Mesodermal cell (in vitro differentiated cells): ENCODE results near the gene PLPP1. TPM values are rescaled to one million over a fixed set of nuclear protein-coding genes. Genes with fewer than 3 reads are reported as not detected.

Source experiments
- H3K27ac ChIP-seq: 2 replicates; pipeline ENCODE4 v1.7.0; 2013; ENCODE audit warnings: mild to moderate bottlenecking, low read depth, low read length, moderate library complexity; ENCODE audit not compliant: severe bottlenecking
- H3K36me3 ChIP-seq: 2 replicates; pipeline ENCODE4 v1.7.1; 2013; ENCODE audit warnings: mild to moderate bottlenecking, low read length, moderate library complexity; ENCODE audit not compliant: control insufficient read depth, insufficient read depth
- H3K4me1 ChIP-seq: one replicate; pipeline ENCODE4 v1.7.1; 2013; ENCODE audit warnings: mild to moderate bottlenecking, low read length; ENCODE audit not compliant: insufficient read depth, control insufficient read depth, poor library complexity, severe bottlenecking
- H3K4me3 ChIP-seq: 2 replicates; pipeline ENCODE4 v1.7.0; 2013; ENCODE audit warnings: low read length, control low read depth, mild to moderate bottlenecking; ENCODE audit not compliant: insufficient read depth, poor library complexity, severe bottlenecking; ENCODE audit errors: extremely low read depth
- H3K9me3 ChIP-seq: 2 replicates; pipeline ENCODE4 v1.7.1; 2013; ENCODE audit warnings: mild to moderate bottlenecking, low read length, moderate library complexity; ENCODE audit not compliant: control insufficient read depth
- WGBS, 2 experiments: methylation state at CpG; one replicate each; pipeline ENCODE4 v1.1.5; 2013; ENCODE audit warnings: missing lambda C conversion rate in 2 of 2; ENCODE audit not compliant: insufficient coverage in 2 of 2; 5-methylcytosine and 5-hydroxymethylcytosine counted together
- polyA plus RNA-seq, 2 experiments: library from polyadenylated mRNA; stranded (reverse); fragments of 50-300 nt; gene quantifications; one replicate each; pipeline ENCODE4 v1.2.3, GENCODE V29; 2013

PLPP1 gene
- polyA plus RNA-seq (2013, experiment 1 of 2), result 28.9 TPM
- 25.6 TPM for polyA plus RNA-seq (2013, experiment 2 of 2)

GRCh38 chr5:55534436-55535198 is at the start of gene PLPP1:
Gene PLPP1, minus strand, starts transcription at chr5:55534964. Its CDS starts 335 bp downstream, at chr5:55534629.
- peak within 1 kb of the TSS; percentile 83 for H3K27ac ChIP-seq
- no peaks in the 10 kb centered on the region for H3K36me3 ChIP-seq
- no peaks in the 10 kb centered on the region for H3K9me3 ChIP-seq
- H3K4me1 ChIP-seq, result peaks cover 12% of the 10 kb centered on the region
- WGBS, 2 experiments, result 0% methylated on average over 85 to 91 of the region's 91 CpGs
- peak within 1 kb of the TSS; percentile 75 for H3K4me3 ChIP-seq

DNA sequence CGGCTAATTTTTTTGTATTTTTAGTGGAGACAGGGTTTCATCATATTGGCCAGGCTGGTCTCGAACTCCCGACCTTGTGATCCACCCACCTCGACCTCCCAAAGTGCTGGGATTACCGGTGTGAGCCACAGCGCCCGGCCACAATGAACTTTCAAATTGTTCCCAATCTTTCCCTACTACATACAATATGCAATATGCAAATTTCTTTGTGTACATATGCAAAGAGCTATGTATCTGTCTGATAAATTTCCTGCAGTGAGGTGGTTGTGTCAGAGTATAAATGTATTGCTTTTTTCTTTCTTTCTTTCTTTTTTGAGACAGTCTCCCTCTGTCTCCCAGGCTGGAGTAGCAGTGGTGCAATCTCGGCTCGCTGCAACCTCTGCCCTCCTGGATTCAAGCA is 48.8 kb upstream of the PLPP1 start:
- H3K4me1 ChIP-seq, result peaks cover 8% of the 10 kb centered on the region
- H3K36me3 ChIP-seq, result no peaks in the 10 kb centered on the region
- 93 to 100% methylated on average over 2 to 6 of the region's 9 CpGs for WGBS, 2 experiments
- H3K27ac ChIP-seq, result no peak overlapping the region
- no peak overlapping the region for H3K4me3 ChIP-seq
- H3K9me3 ChIP-seq, result no peaks in the 10 kb centered on the region

DNA sequence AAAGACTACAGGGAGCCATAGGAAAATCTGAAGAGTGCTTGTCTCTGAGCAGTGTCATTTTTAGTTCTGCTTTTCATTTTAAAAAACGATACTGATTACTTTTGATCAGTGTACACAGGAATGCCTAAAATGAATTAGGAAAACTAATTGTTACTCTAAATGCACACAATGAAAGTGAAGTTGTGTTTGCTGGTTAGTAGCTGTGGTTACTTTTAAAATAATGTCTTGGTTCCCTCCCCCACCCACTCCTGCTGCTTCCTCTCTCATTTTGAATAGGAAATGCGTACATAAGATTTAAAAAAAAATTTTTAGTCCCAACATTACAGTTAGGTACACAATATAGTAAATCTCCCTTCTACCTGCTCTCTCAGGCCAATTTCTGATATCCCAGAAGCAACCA is 47.5 kb upstream of the PLPP1 start:
- 75 to 100% methylated on average over 2 of the region's 2 CpGs for WGBS, 2 experiments
- Histone ChIP-seq H3K4me1 (peaks cover 19% of the 10 kb centered on the region), H3K27ac (no peak overlapping the region), H3K9me3 (no peaks in the 10 kb centered on the region), H3K36me3 (no peaks in the 10 kb centered on the region), H3K4me3 (no peak overlapping the region)

- H3K36me3 ChIP-seq, result no peaks in the 10 kb centered on the region
- no peaks in the 10 kb centered on the region for H3K9me3 ChIP-seq
- peaks cover 23% of the 10 kb centered on the region for H3K4me1 ChIP-seq
- no peak overlapping the region for H3K27ac ChIP-seq
- H3K4me3 ChIP-seq, result no peak overlapping the region
- 83 to 93% methylated on average over 2 to 5 of the region's 6 CpGs for WGBS, 2 experiments
Observed at GRCh38 chr5:55580042-55580441, 45.3 kb upstream of the PLPP1 start.

GRCh38 chr5:55578771-55579170 is 44.0 kb upstream of the PLPP1 start:
- Histone ChIP-seq H3K36me3 (no peaks in the 10 kb centered on the region), H3K9me3 (no peaks in the 10 kb centered on the region), H3K4me1 (peaks cover 23% of the 10 kb centered on the region), H3K4me3 (no peak overlapping the region), H3K27ac (no peak overlapping the region)

DNA sequence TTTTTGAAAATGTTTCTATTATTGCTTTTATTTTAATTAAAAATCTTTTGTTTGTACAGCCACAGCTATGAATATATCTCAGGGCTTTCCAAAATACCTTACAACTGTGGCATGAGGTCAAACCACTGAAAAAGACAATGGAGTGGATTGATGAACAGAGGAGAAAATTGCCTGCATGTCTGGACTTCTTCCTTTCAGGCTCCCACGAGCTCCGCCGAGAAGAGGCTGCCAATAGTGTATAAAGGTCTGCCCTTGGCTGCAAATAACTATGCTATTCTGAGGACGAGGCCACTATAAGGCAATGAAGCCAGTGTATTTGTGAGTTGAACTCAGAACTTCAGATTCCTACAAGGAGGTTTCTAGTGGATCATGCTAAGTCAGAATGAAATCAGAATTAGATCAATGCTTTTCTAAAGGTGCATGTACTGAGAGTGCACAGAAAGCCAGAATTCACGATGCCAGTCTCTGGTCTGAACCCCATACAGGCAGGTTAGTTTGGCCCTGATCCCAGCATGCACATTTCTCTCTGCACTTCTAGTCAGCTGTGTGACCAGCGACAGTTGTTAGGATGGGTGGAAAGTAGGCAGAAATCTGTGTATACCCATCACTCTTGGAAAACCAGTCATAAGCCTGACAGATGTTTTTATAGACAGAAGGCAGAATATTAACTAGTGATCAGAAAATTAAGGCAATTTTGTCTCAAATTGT is 42.7 kb upstream of the PLPP1 start:
- Histone ChIP-seq H3K4me3 (no peak overlapping the region), H3K27ac (peak overlapping the region; percentile 16)
- WGBS, 2 experiments, result 73 to 92% methylated on average over 2 to 4 of the region's 6 CpGs

DNA sequence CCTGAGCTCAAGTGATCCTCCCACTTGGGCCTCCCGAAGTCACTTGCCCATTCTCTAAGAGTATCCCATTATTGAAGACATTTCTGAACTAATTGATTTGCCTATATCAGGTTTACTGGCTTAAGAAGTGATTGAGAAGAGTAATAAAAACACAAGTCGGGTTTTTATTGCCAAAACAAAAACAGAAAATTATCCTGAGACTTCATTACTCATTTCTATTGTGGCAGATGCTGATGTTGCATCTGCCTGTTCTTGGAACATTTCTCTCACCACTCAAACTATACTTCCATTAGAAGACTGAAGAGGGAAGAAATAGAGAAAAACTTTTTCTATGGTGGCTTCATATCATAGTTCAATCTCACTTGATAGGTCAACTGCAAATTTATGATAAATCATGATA is 41.9 kb upstream of the PLPP1 start:
- no peak overlapping the region for H3K27ac ChIP-seq
- H3K4me1 ChIP-seq, result peaks cover 27% of the 10 kb centered on the region
- no peaks in the 10 kb centered on the region for H3K36me3 ChIP-seq
- no peaks in the 10 kb centered on the region for H3K9me3 ChIP-seq
- 100% methylated on average over 1 of the region's 2 CpGs; no CpG with 5 or more reads in 1 of the 2 experiments for WGBS, 2 experiments
- no peak overlapping the region for H3K4me3 ChIP-seq

More for the DNA sequence above, 42.7 kb upstream of the PLPP1 start:
- Histone ChIP-seq H3K9me3 (no peaks in the 10 kb centered on the region), H3K4me1 (peaks cover 23% of the 10 kb centered on the region), H3K36me3 (no peaks in the 10 kb centered on the region)

DNA sequence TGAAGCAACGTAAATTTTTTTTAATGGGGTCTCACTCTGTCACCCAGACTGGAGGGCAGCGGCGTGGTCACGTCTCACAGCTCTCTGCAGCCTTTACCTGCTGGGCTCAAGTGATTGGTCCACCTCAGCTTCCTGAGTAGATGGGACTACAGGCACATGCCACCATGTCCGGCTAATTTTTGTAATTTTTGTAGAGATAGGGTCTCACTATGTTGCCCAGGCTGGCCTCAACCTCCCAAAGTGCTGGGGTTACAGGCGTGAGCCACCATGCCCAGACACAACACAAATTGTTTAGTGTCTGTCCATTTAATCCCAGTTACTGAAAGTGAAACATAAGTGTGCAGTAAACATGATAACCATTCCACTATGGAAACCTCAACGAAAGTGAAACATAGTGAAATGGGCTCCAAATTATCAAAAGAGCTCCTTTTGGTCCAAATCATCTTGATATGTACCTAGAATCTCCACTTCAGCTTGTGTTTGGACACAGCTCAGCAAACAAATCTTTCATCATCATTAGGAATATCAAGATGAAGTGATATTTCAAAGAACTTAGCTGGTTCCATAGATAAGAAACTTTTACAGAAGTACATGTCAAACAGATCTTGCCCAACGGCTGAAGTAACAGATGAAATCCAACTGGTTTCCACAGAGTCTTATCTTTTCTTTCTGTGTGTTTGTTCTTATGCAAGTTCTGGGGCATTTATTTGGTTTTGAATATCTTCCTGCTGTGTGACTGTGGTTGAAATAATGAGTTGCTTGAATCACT is 41.2 kb upstream of the PLPP1 start:
- Histone ChIP-seq H3K27ac (no peak overlapping the region), H3K4me1 (peaks cover 28% of the 10 kb centered on the region)
- WGBS, 2 experiments, result 92 to 93% methylated on average over 5 to 8 of the region's 8 CpGs

GRCh38 chr5:55572600-55572999 is 37.8 kb upstream of the PLPP1 start:
- Histone ChIP-seq H3K36me3 (no peaks in the 10 kb centered on the region), H3K4me1 (peaks cover 20% of the 10 kb centered on the region), H3K4me3 (no peak overlapping the region), H3K27ac (no peak overlapping the region), H3K9me3 (no peaks in the 10 kb centered on the region)
- 100% methylated on average over 1 of the region's 4 CpGs; no CpG with 5 or more reads in 1 of the 2 experiments for WGBS, 2 experiments

More for the DNA sequence above, 41.2 kb upstream of the PLPP1 start:
- no peaks in the 10 kb centered on the region for H3K36me3 ChIP-seq
- no peaks in the 10 kb centered on the region for H3K9me3 ChIP-seq
- H3K4me3 ChIP-seq, result no peak overlapping the region

- Histone ChIP-seq H3K36me3 (no peaks in the 10 kb centered on the region), H3K27ac (no peak overlapping the region), H3K4me1 (peaks cover 14% of the 10 kb centered on the region), H3K4me3 (no peak overlapping the region), H3K9me3 (no peaks in the 10 kb centered on the region)
Observed at GRCh38 chr5:55572020-55572419, 37.3 kb upstream of the PLPP1 start.
